IMR-90 (cell line): Measurements from ENCODE around the gene ZMIZ1. TPM values are rescaled to one million over a fixed set of nuclear protein-coding genes. Genes with fewer than 3 reads are reported as not detected.

ENCODE experiments used
- ATAC-seq: fragments of 200-7000 bp; cut with Tn5 transposase; 2 replicates; pipeline ENCODE4 v1.9.1; 2020; ENCODE audit warnings: low read depth, mild to moderate bottlenecking, moderate library complexity
- BruUV-seq: library from RNA; stranded (reverse); fragments of 400-500 nt; replicated peaks from 2 replicates; lab custom pipeline; 2021; lab: Mats Ljungman, UMichigan
- CTCF ChIA-PET: fragments of 300-600 bp; formaldehyde crosslinking; extraction: SDS; loops from one replicate; lab custom pipeline; 2021; ENCODE audit warnings: antibody characterized with exemption; lab: Yijun Ruan, JAX
- POLR2A ChIA-PET: fragments of 300-600 bp; sonication (Branson Sonifier 250); formaldehyde crosslinking; loops from one replicate; lab custom pipeline; 2022; ENCODE audit warnings: antibody characterized with exemption; ENCODE audit not compliant: unreplicated experiment; lab: Charles Lee
- DNase-seq: peaks from one replicate; pipeline ENCODE4 v3.0.0; 2013
- H2AFZ ChIP-seq: replicated peaks from 2 replicates; pipeline ENCODE3; 2013; ENCODE audit warnings: low read length, mild to moderate bottlenecking; ENCODE audit not compliant: poor library complexity
- H2AK5ac ChIP-seq: 2 replicates; pipeline ENCODE4 v1.6.1; 2013; ENCODE audit warnings: low read depth, low read length, inconsistent platforms
- H2AK9ac ChIP-seq: replicated peaks from 2 replicates; pipeline ENCODE3; 2013; ENCODE audit warnings: mild to moderate bottlenecking, low read depth, low read length, moderate library complexity; ENCODE audit not compliant: poor library complexity
- H2BK120ac ChIP-seq: 2 replicates; pipeline ENCODE4 v1.6.1; 2013; ENCODE audit warnings: low read depth, low read length, inconsistent platforms
- H2BK15ac ChIP-seq: 3 replicates; pipeline ENCODE4 v1.6.1; 2013; ENCODE audit warnings: low read depth, low read length, inconsistent platforms
- H2BK20ac ChIP-seq: 2 replicates; pipeline ENCODE4 v1.6.1; 2013; ENCODE audit warnings: low read depth, mild to moderate bottlenecking, inconsistent platforms, low read length, moderate library complexity
- H2BK5ac ChIP-seq: 2 replicates; pipeline ENCODE4 v1.6.1; 2013; ENCODE audit warnings: mild to moderate bottlenecking, low read depth, low read length, inconsistent platforms; ENCODE audit not compliant: poor library complexity, severe bottlenecking
- H3K14ac ChIP-seq: replicated peaks from 2 replicates; pipeline ENCODE4 v1.6.1; 2013; ENCODE audit warnings: low read depth, low read length, inconsistent platforms
- H3K18ac ChIP-seq: 2 replicates; pipeline ENCODE4 v1.6.1; 2013; ENCODE audit warnings: low read depth, low read length, control low read depth
- H3K23ac ChIP-seq: 2 replicates; pipeline ENCODE4 v1.6.1; 2013; ENCODE audit warnings: low read depth, low read length, inconsistent platforms
- H3K27ac ChIP-seq: 2 replicates; pipeline ENCODE4 v1.5.1; 2013; ENCODE audit warnings: mild to moderate bottlenecking, control low read depth, low read length; ENCODE audit not compliant: insufficient read depth
- H3K27me3 ChIP-seq: 2 replicates; pipeline ENCODE4 v1.6.1; 2013; ENCODE audit warnings: low read length; ENCODE audit not compliant: control insufficient read depth, insufficient read depth
- H3K36me3 ChIP-seq: 2 replicates; pipeline ENCODE4 v1.6.1; 2013; ENCODE audit warnings: low read length, mixed read lengths; ENCODE audit not compliant: control insufficient read depth, insufficient read depth
- H3K4ac ChIP-seq: 2 replicates; pipeline ENCODE4 v1.6.1; 2013; ENCODE audit warnings: low read depth, low read length, inconsistent platforms
- H3K4me1 ChIP-seq: 2 replicates; pipeline ENCODE4 v1.6.1; 2013; ENCODE audit warnings: low read length, mixed read lengths; ENCODE audit not compliant: control insufficient read depth, insufficient read depth
- H3K4me2 ChIP-seq: 2 replicates; pipeline ENCODE4 v1.6.1; 2013; ENCODE audit warnings: low read depth, mild to moderate bottlenecking, control low read depth, low read length, moderate library complexity
- H3K4me3 ChIP-seq: 2 replicates; pipeline ENCODE4 v1.5.1; 2013; ENCODE audit warnings: low read depth, mild to moderate bottlenecking, control low read depth, low read length, moderate library complexity; ENCODE audit not compliant: insufficient read depth
- H3K56ac ChIP-seq: 2 replicates; pipeline ENCODE4 v1.6.1; 2013; ENCODE audit warnings: low read length, inconsistent platforms; ENCODE audit not compliant: insufficient read depth; ENCODE audit errors: extremely low read depth
- H3K79me1 ChIP-seq, 2 experiments: 2 replicates each; pipeline ENCODE4 v1.6.1; 2013; ENCODE audit warnings: low read length in 2 of 2, inconsistent platforms in 1 of 2, low read depth in 1 of 2
- H3K9ac ChIP-seq: 2 replicates; pipeline ENCODE4 v1.6.1; 2013; ENCODE audit warnings: low read depth, low read length, control low read depth
- H3K9me1 ChIP-seq: 2 replicates; pipeline ENCODE4 v1.6.1; 2013; ENCODE audit warnings: low read length, inconsistent platforms; ENCODE audit not compliant: insufficient read depth
- H3K9me3 ChIP-seq: 2 replicates; pipeline ENCODE4 v1.6.1; 2013; ENCODE audit warnings: low read length; ENCODE audit not compliant: control insufficient read depth, insufficient read depth
- H4K20me1 ChIP-seq: 2 replicates; pipeline ENCODE4 v1.6.1; 2013; ENCODE audit warnings: low read length, inconsistent platforms; ENCODE audit not compliant: insufficient read depth
- H4K5ac ChIP-seq: 2 replicates; pipeline ENCODE4 v1.6.1; 2013; ENCODE audit warnings: mild to moderate bottlenecking, low read depth, low read length, control low read depth
- H4K8ac ChIP-seq, 2 experiments: 2 replicates each; pipeline ENCODE4 v1.6.1; 2013; ENCODE audit warnings: low read depth in 2 of 2, low read length in 2 of 2, control low read depth in 1 of 2, inconsistent platforms in 1 of 2
- H4K91ac ChIP-seq: 2 replicates; pipeline ENCODE4 v1.6.1; 2013; ENCODE audit warnings: low read depth, low read length, inconsistent platforms; ENCODE audit not compliant: insufficient read depth
- CHD1 ChIP-seq: IDR thresholded peaks from 2 replicates; pipeline ENCODE4 v1.6.1; 2012; ENCODE audit warnings: low read depth, low read length, improper control_type of control experiment
- ELK1 ChIP-seq: fragments of 150-350 bp; IDR thresholded peaks from 2 replicates; pipeline ENCODE4 v1.6.1; 2016; ENCODE audit warnings: low read depth, mild to moderate bottlenecking, low read length, moderate library complexity, borderline replicate concordance
- NFE2L2 ChIP-seq: fragments of 150-350 bp; IDR thresholded peaks from 2 replicates; pipeline ENCODE4 v1.6.1; 2016; ENCODE audit warnings: low read depth, mild to moderate bottlenecking, low read length
- POLR2A ChIP-seq: IDR thresholded peaks from 2 replicates; pipeline ENCODE4 v1.6.1; 2012; ENCODE audit warnings: mild to moderate bottlenecking, low read depth, low read length
- WGBS, 2 experiments: methylation state at CpG; one replicate each; pipeline versions ENCODE4 v1.1.5 to v1.1.7; 2013; ENCODE audit warnings: missing lambda C conversion rate in 2 of 2; ENCODE audit not compliant: insufficient read length in 1 of 2; ENCODE audit errors: extremely low coverage in 2 of 2; 5-methylcytosine and 5-hydroxymethylcytosine counted together
- dilution Hi-C: fragments of 300-500 bp; cut with HindIII; formaldehyde crosslinking; loops from one replicate; pipeline ENCODE4 v1.14.3; 2018; ENCODE audit warnings: low sequenced_read_pairs; ENCODE audit not compliant: unreplicated experiment
- in situ Hi-C: fragments of 300-500 bp; cut with MboI; formaldehyde crosslinking; loops from 3 replicates; pipeline ENCODE4 v1.14.3; 2019; ENCODE audit warnings: low sequenced_read_pairs, inconsistent platforms, mixed read lengths
- intact Hi-C: fragments of 100-400 bp; cut with micrococcal nuclease; formaldehyde crosslinking; loops from 2 replicates; pipeline ENCODE4 v1.10.0; 2022
- polyA plus RNA-seq, 3 experiments: library from polyadenylated mRNA; depleted of rRNA; stranded (reverse); fragments of >200 nt; gene quantifications; 2 replicates each; pipeline ENCODE4 v1.2.3, GENCODE V29; 2012; ENCODE audit warnings: low replicate concordance in 1 of 3
- total RNA-seq: library from RNA; depleted of rRNA; stranded (reverse); fragments of >200 nt; gene quantifications from 2 replicates; pipeline ENCODE4 v1.2.3, GENCODE V29; 2012

Gene ZMIZ1
- total and polyA plus RNA-seq, 2 of the 4 experiments (the other 2 are of a cell fraction) = 6.6 to 48.7 TPM

GRCh38 chr10:79262131-79262530, 193.4 kb downstream of the ZMIZ1 start:
- no peaks in the 10 kb centered on the region for H3K9me3 ChIP-seq
- H2BK5ac ChIP-seq = no peak overlapping the region
- no peak overlapping the region for H3K4me3 ChIP-seq
- no peak overlapping the region for H2BK15ac ChIP-seq
- H3K14ac ChIP-seq = no peak overlapping the region
- H2AK9ac ChIP-seq = no peak overlapping the region
- no peak overlapping the region for H3K4me2 ChIP-seq
- no peak overlapping the region for H2BK20ac ChIP-seq
- no peak for ATAC-seq
- H3K9me1 ChIP-seq = peaks cover 61% of the 10 kb centered on the region
- intact Hi-C loops (no loop called here), in situ Hi-C loops (no loop called here), dilution Hi-C loops (no loop called here)
- no peak overlapping the region for H3K9ac ChIP-seq
- no TSS peak for BruUV-seq
- DNase-seq = no peak
- H3K27ac ChIP-seq = no peak overlapping the region
- no peak overlapping the region for H2AK5ac ChIP-seq
- ChIA-PET POLR2A (no interaction called here), CTCF (no interaction called here)
- H3K23ac ChIP-seq = no peak overlapping the region
- no peak overlapping the region for H3K4ac ChIP-seq
- peaks cover 31 to 97% of the 10 kb centered on the region in 2 experiments for H3K79me1 ChIP-seq
- H4K5ac ChIP-seq = no peak overlapping the region
- H2BK120ac ChIP-seq = no peak overlapping the region
- 83% methylated on average over 1 of the region's 3 CpGs; no CpG with 5 or more reads in 1 of the 2 experiments for WGBS, 2 experiments
- TF ChIP-seq ELK1 (no peak), NFE2L2 (no peak), CHD1 (no peak), POLR2A (no peak)
- peaks cover 43% of the 10 kb centered on the region for H3K4me1 ChIP-seq
- H3K36me3 ChIP-seq = peaks cover 12% of the 10 kb centered on the region
- no peak overlapping the region for H3K56ac ChIP-seq
- H4K91ac ChIP-seq = no peak overlapping the region
- no peaks in the 10 kb centered on the region for H3K27me3 ChIP-seq
- no peak overlapping the region for H2AFZ ChIP-seq
- H3K18ac ChIP-seq = no peak overlapping the region
- no peak overlapping the region for H4K8ac ChIP-seq
- peaks cover 63% of the 10 kb centered on the region for H4K20me1 ChIP-seq
